CD4-positive, alpha-beta T cell treated with Interleukin-12 subunit alpha and Interleukin-12 subunit beta, for 1 hour (primary cell): ENCODE results near the gene RHOH.

Source experiments
- DNase-seq: peaks from one replicate; pipeline ENCODE4 v3.0.0-alpha.2; 2020

Gene RHOH

GRCh38 chr4:40240040-40240653, 43.3 kb downstream of the RHOH start:
- DNase-seq = no peak

DNA sequence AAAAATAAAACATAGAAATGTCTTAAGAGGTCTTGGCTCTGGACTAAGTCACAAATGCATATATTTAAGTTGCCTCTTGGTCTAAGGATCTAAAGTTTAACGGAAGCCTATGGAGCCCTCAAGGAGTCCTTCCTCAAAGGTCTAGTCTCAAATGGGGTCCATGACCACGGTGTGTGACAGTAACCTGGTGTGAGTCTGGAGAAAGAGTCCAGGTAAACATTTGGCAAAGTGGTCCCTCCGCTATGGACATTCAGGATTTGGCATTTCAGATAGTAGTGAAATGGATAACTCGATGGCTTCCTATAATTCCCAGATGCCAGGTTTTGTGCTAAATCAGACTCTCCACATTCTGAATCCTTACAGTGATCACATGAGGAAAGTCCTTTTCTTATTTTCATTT, 44.2 kb downstream of the RHOH start:
- DNase-seq = no peak

DNA sequence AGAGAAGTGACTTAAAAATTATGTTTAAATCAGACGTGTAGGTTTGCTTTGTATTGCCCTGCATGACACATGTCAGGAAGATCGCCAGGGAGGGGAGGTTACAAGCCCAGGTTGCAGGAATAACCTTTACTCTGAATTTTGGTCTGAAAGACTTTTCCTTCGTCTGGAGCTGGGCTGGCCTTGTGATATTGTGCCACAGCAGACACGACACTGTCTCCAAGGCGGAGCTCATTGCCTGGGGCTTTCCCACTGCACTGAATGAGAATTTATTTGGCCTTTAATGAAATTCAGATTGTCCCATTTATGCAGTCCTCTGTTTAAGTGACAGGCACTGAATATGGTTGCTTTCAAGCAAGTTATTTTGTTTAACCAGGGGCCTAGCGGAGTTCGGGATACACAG, 45.1 kb downstream of the RHOH start:
- peak; percentile 62 for DNase-seq

DNA sequence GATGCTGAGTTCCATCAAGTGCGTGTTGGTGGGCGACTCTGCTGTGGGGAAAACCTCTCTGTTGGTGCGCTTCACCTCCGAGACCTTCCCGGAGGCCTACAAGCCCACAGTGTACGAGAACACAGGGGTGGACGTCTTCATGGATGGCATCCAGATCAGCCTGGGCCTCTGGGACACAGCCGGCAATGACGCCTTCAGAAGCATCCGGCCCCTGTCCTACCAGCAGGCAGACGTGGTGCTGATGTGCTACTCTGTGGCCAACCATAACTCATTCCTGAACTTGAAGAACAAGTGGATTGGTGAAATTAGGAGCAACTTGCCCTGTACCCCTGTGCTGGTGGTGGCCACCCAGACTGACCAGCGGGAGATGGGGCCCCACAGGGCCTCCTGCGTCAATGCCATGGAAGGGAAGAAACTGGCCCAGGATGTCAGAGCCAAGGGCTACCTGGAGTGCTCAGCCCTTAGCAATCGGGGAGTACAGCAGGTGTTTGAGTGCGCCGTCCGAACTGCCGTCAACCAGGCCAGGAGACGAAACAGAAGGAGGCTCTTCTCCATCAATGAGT, 46.6 kb downstream of the RHOH start:
- no peak for DNase-seq

GRCh38 chr4:40244606-40245005, 47.8 kb downstream of the RHOH start:
- no peak for DNase-seq

DNA sequence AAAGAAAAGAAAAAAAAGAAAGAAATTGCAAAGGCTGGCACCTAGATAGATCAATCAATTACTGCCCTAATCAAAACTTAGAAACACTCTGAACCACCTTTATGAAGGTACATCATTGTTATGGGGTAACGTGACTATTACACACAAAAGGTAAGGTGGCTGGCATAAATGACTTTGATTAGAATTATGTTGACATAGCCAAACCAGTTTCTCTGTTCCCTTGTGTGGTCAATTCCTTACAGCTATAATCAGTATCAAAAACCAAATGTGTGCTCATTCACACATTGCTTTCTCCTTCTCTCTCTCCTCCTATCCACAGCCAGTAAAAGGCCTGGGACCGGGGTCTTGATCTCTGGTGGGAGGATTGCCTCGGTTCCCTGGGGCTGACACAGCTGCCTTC, 48.7 kb downstream of the RHOH start:
- no peak for DNase-seq

DNA sequence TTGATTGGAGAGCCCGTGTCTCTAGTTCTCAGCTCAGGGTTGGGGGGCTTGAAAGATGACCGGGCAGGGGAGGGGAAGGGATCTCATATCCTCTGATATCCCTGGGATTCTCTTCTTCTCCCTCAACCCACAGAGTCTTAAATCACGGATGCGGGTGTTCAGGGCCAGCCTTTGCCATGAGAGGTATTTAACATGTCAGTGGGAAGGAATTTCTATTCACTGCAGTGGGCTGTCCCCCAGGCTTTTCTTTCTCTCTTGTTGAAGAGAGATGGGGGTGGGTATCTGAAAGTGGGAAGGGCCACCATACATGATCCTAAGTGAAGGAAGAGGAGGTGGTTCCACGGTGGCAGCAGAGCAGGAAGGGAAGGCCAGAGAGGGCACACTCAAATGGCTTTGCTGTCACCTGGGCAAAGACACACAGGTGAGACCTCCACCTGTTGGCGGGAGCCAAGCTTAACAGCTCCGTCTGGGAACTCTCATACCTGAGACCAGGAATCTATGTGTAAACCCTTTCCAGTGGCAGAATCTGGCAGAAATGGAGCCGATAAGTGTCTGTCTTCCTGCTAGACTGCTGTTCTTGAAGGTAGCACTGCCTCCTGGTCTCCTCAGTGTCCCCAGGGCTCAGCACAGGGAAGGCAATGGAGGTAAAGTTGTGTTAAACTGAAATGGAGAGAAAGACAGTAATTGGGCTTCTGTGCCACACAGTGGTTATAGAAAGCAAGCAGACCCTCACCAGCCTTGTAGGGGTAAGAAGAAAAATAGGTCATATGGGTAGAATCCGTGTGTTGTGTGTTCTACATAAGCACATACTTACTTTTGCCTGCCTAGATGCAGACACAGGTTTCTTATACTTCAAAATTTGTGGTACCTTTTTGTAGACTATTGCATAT, 49.4 kb downstream of the RHOH start:
- no peak for DNase-seq

GRCh38 chr4:40246938-40247337, 50.1 kb downstream of the RHOH start:
- DNase-seq = no peak

GRCh38 chr4:40247350-40247749, 50.5 kb downstream of the RHOH start:
- DNase-seq = peak; percentile 72

DNA sequence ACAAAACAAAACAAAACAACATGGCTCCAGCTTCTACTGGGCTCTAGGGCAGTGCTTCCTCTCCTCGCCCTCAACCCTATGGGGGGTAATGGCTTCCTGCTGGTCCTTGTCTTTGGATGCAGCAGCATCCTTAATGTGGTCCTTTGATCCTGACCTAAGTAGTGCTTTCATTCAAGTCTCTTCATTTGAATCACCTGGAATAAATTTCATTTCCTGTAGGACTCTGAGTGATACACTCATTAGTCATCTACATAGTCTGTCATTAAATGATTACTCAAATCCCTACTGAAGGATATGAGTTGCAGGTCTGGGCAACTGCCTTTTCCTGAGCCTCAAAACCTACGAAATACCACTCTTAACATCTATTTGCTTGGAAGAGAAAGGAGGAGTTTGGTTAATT, 54.5 kb downstream of the RHOH start:
- DNase-seq = no peak

DNA sequence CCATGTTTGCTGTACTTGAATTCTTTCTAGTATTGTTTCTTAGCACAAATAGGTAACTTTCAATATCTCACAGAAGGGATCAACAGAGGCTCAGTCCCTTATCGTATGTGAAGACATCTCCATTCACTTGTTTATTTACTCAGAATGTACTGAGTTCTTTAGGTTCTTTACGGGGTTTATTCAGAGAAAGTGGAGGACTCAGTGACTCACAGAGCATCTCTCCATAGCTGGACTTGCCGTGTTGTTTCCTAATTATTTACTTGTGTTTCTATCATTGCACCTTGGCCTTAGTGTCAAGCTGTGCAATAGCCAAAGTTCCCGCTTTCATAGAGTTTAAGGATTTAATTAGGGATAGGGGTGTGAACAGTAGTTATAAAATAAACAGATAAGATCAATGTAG, 57.1 kb downstream of the RHOH start:
- no peak for DNase-seq

DNA sequence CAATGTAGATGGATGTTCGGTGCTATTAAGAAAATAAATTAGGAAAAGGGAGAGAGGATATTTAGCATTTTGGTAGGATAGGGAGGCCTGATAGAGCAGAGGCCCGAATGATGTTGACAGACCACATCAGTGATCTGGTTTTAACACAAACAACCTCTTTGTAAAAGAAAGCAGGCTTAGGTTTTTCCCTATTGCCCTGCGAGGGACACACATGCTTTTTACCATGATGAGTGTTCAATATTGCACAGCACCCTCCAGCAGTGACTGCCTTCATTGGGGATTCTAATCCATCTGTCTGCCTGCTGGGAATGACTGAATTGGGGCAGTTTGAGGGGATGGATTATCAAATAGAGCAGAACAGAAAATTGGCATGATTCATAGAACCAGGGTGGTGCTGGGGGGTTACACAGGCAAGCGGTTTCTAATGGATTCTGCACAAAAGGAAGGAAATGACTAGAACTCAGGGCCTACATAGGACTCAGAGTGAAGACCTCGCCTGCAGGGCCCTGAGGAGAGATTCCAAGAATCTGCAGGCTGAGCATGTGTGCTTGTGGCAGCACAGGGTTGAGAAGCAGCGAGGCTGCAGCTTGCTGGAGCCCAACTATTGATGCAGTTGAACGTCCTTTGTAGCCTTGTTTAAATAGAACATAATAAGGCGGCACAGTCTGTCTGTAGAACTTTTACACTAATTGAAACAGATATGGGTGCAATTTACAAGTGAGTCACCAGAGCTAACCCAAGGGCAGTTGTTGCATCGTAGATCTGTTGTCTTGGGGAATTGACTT, 58.0 kb downstream of the RHOH start:
- DNase-seq = no peak

DNA sequence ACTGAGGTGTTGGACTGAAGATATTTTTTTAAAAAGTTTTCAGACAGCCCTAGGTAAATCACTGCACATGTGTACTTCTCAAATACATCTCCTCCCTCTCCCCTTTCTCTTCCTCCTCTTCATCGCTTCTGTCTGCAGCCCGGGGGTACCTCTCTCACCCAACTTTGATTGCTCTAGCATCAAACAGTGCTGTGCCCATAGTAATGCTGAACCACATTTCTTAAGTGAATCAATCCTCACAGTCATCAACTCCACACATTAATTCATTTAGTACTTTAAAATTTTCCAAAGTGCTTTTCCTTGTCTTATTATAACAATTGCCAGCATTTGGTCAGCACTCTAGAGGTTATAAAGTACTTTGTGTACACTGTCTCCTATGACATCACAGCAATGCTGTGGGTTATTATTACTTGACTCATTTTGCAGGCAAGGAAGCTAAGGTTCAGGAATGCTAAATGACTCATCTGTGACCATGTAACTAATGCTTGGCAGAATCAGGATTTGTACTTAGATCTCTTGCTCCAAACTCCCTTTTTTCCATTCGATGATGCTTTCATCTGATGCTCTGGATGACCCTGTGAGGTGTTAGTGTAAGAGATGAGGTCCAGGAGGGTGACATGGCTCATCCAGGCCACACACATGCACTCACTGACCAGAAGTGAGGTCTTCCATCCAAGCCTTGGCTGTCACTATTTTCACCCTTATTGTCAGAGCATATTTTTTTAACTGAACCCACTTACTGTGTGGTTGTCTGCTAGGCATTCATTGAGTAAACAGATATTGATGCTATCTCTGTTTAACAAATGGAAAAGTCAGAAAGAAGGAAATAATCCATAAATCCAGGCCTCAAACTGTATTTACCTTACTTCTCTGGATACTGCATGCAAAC, 58.8 kb downstream of the RHOH start:
- DNase-seq = no peak

DNA sequence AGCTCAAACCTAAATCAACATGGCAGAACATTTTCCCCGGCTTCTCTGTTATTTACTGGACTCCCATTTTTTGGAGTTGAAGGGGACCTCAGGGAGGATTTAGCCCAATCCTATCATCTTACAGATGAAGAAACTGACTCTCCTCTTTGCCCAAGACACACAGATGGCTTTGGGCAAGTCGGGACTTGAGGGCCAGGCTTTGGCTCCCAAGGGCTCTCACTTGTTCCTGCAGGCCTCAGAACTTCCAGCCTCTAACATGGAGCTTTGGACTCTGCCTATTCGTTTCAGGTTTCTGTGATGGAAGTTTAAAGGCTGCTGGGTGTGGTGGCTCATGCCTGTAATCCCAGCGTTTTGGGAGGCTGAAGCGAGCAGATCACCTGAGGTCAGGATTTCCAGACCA, 59.5 kb downstream of the RHOH start:
- DNase-seq = no peak

DNA sequence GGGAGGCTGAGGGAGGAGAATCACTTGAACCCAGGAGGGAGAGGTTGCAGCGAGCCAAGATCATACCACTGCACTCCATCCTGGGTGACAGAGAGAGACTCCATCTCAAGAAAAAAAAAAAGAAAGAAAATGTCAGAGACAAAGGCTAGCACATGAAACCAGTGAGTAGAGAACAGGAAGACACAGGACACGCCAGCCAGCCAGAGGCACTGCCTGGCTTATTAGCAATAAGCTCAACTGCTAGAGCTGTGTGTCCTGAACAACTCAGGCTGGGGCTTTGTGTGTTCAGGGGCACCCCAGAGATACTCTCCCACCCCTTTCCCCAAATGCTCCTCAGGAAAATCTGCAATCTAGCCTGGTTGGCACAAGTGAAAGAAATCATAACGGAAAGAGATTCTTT, 60.0 kb downstream of the RHOH start:
- no peak for DNase-seq

GRCh38 chr4:40258627-40259026, 61.8 kb downstream of the RHOH start:
- no peak for DNase-seq

DNA sequence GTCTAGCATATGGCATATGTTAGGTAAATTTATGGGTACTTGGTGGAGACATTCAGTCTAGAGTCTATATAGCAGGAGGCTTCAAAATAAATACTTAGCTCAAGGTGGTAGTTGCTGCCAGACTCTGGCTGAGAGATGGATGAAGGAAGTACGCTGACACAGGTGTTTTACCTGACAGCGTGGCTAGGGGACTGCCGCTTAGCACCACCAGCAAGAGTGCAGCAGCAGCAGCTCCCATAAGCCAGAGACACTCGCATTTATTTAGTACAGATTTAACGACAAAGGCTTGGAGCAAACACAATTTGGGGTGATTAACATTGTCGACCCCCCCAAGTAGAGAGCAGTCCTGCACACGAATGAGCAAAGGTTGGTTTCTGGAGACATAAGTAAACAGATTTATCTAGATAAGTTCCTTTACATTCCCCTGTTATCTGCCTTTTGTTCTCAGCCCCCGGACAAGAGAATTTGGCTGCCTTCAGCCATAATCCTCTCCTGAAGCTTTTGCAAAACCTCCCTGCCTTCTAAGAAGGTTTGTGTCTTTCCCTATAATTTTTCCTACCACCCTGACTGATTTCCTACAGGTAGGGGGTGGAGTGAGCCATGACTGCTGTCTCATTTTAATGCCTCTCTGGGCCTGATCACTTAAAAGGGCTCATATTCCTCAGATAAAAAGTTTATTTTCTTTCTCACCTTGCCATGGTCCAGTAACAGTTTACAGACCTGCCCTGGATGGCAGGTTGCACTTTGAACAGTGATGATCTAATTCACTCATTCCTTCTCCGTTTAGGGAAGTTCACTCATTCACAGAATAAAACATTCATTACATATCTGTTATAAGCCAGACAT, 64.6 kb downstream of the RHOH start:
- no peak for DNase-seq

DNA sequence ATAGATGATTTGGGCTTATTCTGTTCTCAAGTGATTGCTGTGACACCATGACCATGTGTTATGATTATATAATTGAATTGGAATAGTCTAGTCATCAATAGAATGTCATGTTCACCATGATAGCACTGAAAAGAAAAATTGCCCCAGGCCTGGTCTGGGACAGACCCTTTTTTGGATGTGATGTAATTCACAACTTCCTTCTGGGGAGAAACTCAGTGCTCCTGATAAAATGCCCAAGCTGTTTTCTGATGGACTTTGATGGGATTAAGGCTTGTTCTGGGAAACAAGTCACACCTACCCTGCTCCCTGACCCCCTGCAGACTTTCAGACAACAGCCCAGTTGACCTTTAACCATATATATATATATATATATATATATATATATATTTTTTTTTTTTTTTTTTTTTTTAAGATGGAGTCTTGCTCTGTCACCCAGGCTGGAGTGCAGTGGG, 65.3 kb downstream of the RHOH start:
- DNase-seq = no peak

GRCh38 chr4:40262861-40263260, 66.0 kb downstream of the RHOH start:
- no peak for DNase-seq

GRCh38 chr4:40264497-40264896, 67.7 kb downstream of the RHOH start:
- no peak for DNase-seq
